IPS-18a (cell line): ENCODE results near the gene SYT1.

Source experiments
- H3K27ac ChIP-seq: one replicate; pipeline ENCODE4 v1.5.1; 2013; ENCODE audit warnings: low read length
- H3K27me3 ChIP-seq: one replicate; pipeline ENCODE4 v1.6.1; 2013; ENCODE audit warnings: mild to moderate bottlenecking, low read length; ENCODE audit not compliant: control insufficient read depth, insufficient read depth
- H3K36me3 ChIP-seq: one replicate; pipeline ENCODE4 v1.6.1; 2013; ENCODE audit warnings: low read depth, low read length; ENCODE audit not compliant: control insufficient read depth
- H3K4me1 ChIP-seq: one replicate; pipeline ENCODE4 v1.6.1; 2013; ENCODE audit warnings: low read depth, low read length; ENCODE audit not compliant: control insufficient read depth
- H3K4me3 ChIP-seq: one replicate; pipeline ENCODE4 v1.5.1; 2013; ENCODE audit warnings: low read length
- H3K9ac ChIP-seq: one replicate; pipeline ENCODE4 v1.6.1; 2013; ENCODE audit warnings: mild to moderate bottlenecking, low read length, moderate library complexity
- H3K9me3 ChIP-seq: one replicate; pipeline ENCODE4 v1.6.1; 2013; ENCODE audit warnings: low read depth, low read length; ENCODE audit not compliant: control insufficient read depth

The SYT1 gene

GRCh38 chr12:79063258-79063657 lies 198.7 kb downstream of the SYT1 start:
- Histone ChIP-seq H3K9me3 (no peaks in the 10 kb centered on the region), H3K4me3 (no peak overlapping the region), H3K27ac (no peak overlapping the region), H3K36me3 (no peaks in the 10 kb centered on the region), H3K9ac (no peak overlapping the region), H3K27me3 (no peaks in the 10 kb centered on the region), H3K4me1 (peaks cover 23% of the 10 kb centered on the region)

GRCh38 chr12:79067977-79068376 lies 203.4 kb downstream of the SYT1 start:
- H3K27ac ChIP-seq = no peak overlapping the region
- H3K4me3 ChIP-seq = no peak overlapping the region
- peaks cover 3% of the 10 kb centered on the region for H3K4me1 ChIP-seq
- no peaks in the 10 kb centered on the region for H3K9me3 ChIP-seq
- no peak overlapping the region for H3K9ac ChIP-seq
- no peaks in the 10 kb centered on the region for H3K36me3 ChIP-seq
- no peaks in the 10 kb centered on the region for H3K27me3 ChIP-seq

GRCh38 chr12:79069009-79069408 lies 204.4 kb downstream of the SYT1 start:
- H3K9ac ChIP-seq = no peak overlapping the region
- no peaks in the 10 kb centered on the region for H3K27me3 ChIP-seq
- H3K9me3 ChIP-seq = no peaks in the 10 kb centered on the region
- H3K4me3 ChIP-seq = no peak overlapping the region
- H3K27ac ChIP-seq = no peak overlapping the region
- H3K4me1 ChIP-seq = no peaks in the 10 kb centered on the region
- no peaks in the 10 kb centered on the region for H3K36me3 ChIP-seq

GRCh38 chr12:79071498-79071897 lies 206.9 kb downstream of the SYT1 start:
- Histone ChIP-seq H3K36me3 (no peaks in the 10 kb centered on the region), H3K4me3 (no peak overlapping the region), H3K27me3 (no peaks in the 10 kb centered on the region), H3K9me3 (no peaks in the 10 kb centered on the region), H3K27ac (no peak overlapping the region), H3K4me1 (no peaks in the 10 kb centered on the region), H3K9ac (no peak overlapping the region)

GRCh38 chr12:79073506-79073905 lies 208.9 kb downstream of the SYT1 start:
- no peaks in the 10 kb centered on the region for H3K27me3 ChIP-seq
- no peak overlapping the region for H3K27ac ChIP-seq
- H3K4me3 ChIP-seq = no peak overlapping the region
- no peaks in the 10 kb centered on the region for H3K9me3 ChIP-seq
- no peaks in the 10 kb centered on the region for H3K36me3 ChIP-seq
- H3K9ac ChIP-seq = no peak overlapping the region
- no peaks in the 10 kb centered on the region for H3K4me1 ChIP-seq

- Histone ChIP-seq H3K4me1 (peaks cover 25% of the 10 kb centered on the region), H3K9ac (no peak overlapping the region), H3K36me3 (no peaks in the 10 kb centered on the region), H3K27ac (peak overlapping the region; percentile 56), H3K4me3 (no peak overlapping the region), H3K27me3 (no peaks in the 10 kb centered on the region), H3K9me3 (no peaks in the 10 kb centered on the region)
Observed at GRCh38 chr12:79082595-79082994, 218.0 kb downstream of the SYT1 start.

GRCh38 chr12:79083181-79083580 lies 218.6 kb downstream of the SYT1 start:
- Histone ChIP-seq H3K9ac (no peak overlapping the region), H3K9me3 (no peaks in the 10 kb centered on the region), H3K27me3 (no peaks in the 10 kb centered on the region), H3K4me1 (peaks cover 25% of the 10 kb centered on the region), H3K27ac (no peak overlapping the region), H3K4me3 (no peak overlapping the region), H3K36me3 (no peaks in the 10 kb centered on the region)

GRCh38 chr12:79085106-79085682 lies 220.6 kb downstream of the SYT1 start:
- Histone ChIP-seq H3K27me3 (no peaks in the 10 kb centered on the region), H3K36me3 (no peaks in the 10 kb centered on the region), H3K4me1 (peaks cover 25% of the 10 kb centered on the region), H3K27ac (no peak overlapping the region), H3K9ac (no peak overlapping the region), H3K4me3 (no peak overlapping the region), H3K9me3 (no peaks in the 10 kb centered on the region)

GRCh38 chr12:79086541-79087296 lies 222.1 kb downstream of the SYT1 start:
- H3K27ac ChIP-seq = no peak overlapping the region
- no peaks in the 10 kb centered on the region for H3K9me3 ChIP-seq
- H3K36me3 ChIP-seq = no peaks in the 10 kb centered on the region
- H3K27me3 ChIP-seq = no peaks in the 10 kb centered on the region
- no peak overlapping the region for H3K9ac ChIP-seq
- H3K4me1 ChIP-seq = peaks cover 25% of the 10 kb centered on the region
- no peak overlapping the region for H3K4me3 ChIP-seq

- H3K4me1 ChIP-seq = no peaks in the 10 kb centered on the region
- H3K27me3 ChIP-seq = no peaks in the 10 kb centered on the region
- no peak overlapping the region for H3K9ac ChIP-seq
- H3K9me3 ChIP-seq = no peaks in the 10 kb centered on the region
- H3K4me3 ChIP-seq = no peak overlapping the region
- H3K36me3 ChIP-seq = no peaks in the 10 kb centered on the region
- no peak overlapping the region for H3K27ac ChIP-seq
Observed at GRCh38 chr12:79098530-79098929, 234.0 kb downstream of the SYT1 start.

- H3K27ac ChIP-seq = no peak overlapping the region
- H3K4me1 ChIP-seq = peaks cover 11% of the 10 kb centered on the region
- H3K4me3 ChIP-seq = no peak overlapping the region
- H3K9me3 ChIP-seq = no peaks in the 10 kb centered on the region
- no peaks in the 10 kb centered on the region for H3K27me3 ChIP-seq
- H3K9ac ChIP-seq = no peak overlapping the region
- H3K36me3 ChIP-seq = no peaks in the 10 kb centered on the region
Observed at GRCh38 chr12:79108962-79109361, 244.4 kb downstream of the SYT1 start.

GRCh38 chr12:79114896-79115295 lies 250.3 kb downstream of the SYT1 start:
- Histone ChIP-seq H3K27me3 (no peaks in the 10 kb centered on the region), H3K9me3 (no peaks in the 10 kb centered on the region), H3K27ac (no peak overlapping the region), H3K9ac (no peak overlapping the region), H3K36me3 (no peaks in the 10 kb centered on the region), H3K4me1 (peaks cover 15% of the 10 kb centered on the region), H3K4me3 (no peak overlapping the region)
